Gastroesophageal sphincter (tissue), 4 donors: ENCODE data around the gene PLOD3. TPM values are rescaled to one million over a fixed set of nuclear protein-coding genes. Genes with fewer than 3 reads are reported as not detected.
A peak's percentile ranks its signal among the peaks of the same experiment; 100 is the strongest.

Experiments used
- ATAC-seq: fragments of 150-250 bp; one replicate; pipeline ENCODE4 v1.9.1; 2016; ENCODE audit warnings: mild to moderate bottlenecking, moderate library complexity
- H3K27ac ChIP-seq, 4 donors: fragments of 200-600 bp; sonication (generic) in 3 of 4; 1 replicate in 3 of 4; 2 replicates in 1 of 4; pipeline ENCODE4 v1.5.1; 2016 to 2019
- H3K27me3 ChIP-seq: fragments of 200-600 bp; sonication (generic); one replicate; pipeline ENCODE4 v1.5.1; 2019
- H3K36me3 ChIP-seq, 2 donors: fragments of 200-600 bp; sonication (generic); one replicate each; pipeline ENCODE4 v1.5.1; 2019; ENCODE audit warnings: control low read depth in 1 of 2
- H3K4me1 ChIP-seq, 3 donors: fragments of 200-600 bp; sonication (generic); 1 replicate in 2 of 3; 2 replicates in 1 of 3; pipeline ENCODE4 v1.5.1; 2016 to 2019; ENCODE audit warnings: control low read depth in 2 of 3
- H3K4me3 ChIP-seq, 2 donors: fragments of 200-600 bp; sonication (generic); one replicate each; pipeline ENCODE4 v1.5.1; 2019; ENCODE audit warnings: mild to moderate bottlenecking in 1 of 2, moderate library complexity in 1 of 2
- H3K9me3 ChIP-seq, 3 donors: fragments of 200-600 bp; sonication (generic); one replicate each; pipeline ENCODE4 v1.5.1; 2017 to 2019; ENCODE audit warnings: control low read depth in 2 of 3
- EP300 ChIP-seq: sonication (generic); formaldehyde crosslinking; IDR thresholded peaks from one replicate; pipeline ENCODE4 v1.6.1; 2017; ENCODE audit warnings: antibody characterized with exemption, mild to moderate bottlenecking
- POLR2A ChIP-seq, 2 donors: fragments of 450-650 bp; IDR thresholded peaks; one replicate each; pipeline ENCODE4 v1.6.1; 2017; ENCODE audit warnings: antibody characterized with exemption in 2 of 2, mild to moderate bottlenecking in 2 of 2, moderate library complexity in 1 of 2
- POLR2AphosphoS5 ChIP-seq: sonication (generic); formaldehyde crosslinking; IDR thresholded peaks from one replicate; pipeline ENCODE4 v1.6.1; 2017; ENCODE audit warnings: antibody characterized with exemption
- WGBS, 2 donors: methylation state at CpG; one replicate each; pipeline ENCODE4 v1.1.5; 2018; ENCODE audit warnings: low coverage in 1 of 2; 5-methylcytosine and 5-hydroxymethylcytosine counted together
- total RNA-seq, 4 donors: library from RNA; depleted of rRNA; stranded (reverse); fragments of >200 nt; gene quantifications; one replicate each; pipeline ENCODE4 v1.1.0, GENCODE V29; 2016
- TF ChIP-seq, protein P1 (sequence below), 4 experiments: fragments of 200-600 bp in 2 of 4; fragments of 450-650 bp in 2 of 4; sonication (generic) in 1 of 4; IDR thresholded peaks; one replicate each; pipeline ENCODE4 v1.5.1; 2017 to 2019; ENCODE audit warnings: antibody characterized with exemption in 4 of 4, mild to moderate bottlenecking in 2 of 4, moderate library complexity in 2 of 4

PLOD3 gene
- total RNA-seq, 4 donors from 2014 or later = 35.0 to 51.3 (median 43.6) TPM

DNA sequence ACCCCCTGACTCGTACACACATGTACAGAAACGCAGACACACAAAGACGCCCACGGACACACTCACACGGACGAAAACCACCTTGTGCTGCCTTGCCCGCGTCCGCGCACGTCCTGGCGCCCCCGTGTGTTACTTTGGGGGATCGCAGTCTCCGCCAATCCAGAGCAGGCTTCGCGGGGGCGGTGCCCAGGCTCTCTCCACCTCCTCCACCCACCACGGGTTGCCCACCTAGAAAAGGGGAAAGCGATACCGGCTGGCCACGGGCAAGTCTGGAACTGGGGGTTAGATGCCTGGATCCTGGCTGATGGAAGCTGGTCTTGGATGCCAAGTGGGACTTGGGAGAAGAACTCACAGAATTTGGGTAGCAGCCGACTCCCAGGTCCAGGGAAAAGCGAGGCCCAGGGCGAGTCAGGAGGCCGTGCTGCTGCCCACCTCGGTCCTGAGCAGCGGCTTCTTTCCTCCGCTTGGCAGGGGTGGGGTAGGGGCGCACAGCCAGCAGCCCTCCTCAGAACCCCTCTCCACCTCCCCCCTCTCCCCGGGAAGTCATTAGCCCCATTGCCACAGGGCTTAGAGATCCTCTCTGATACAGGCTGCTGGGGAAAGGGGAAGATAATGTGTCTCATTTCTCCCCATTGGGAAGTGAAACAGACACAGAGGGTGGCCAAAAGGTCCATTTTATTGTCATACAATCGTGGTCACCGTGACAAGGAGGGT, 47.4 kb downstream of the PLOD3 start:
- peaks cover 0 to 54% (median 26%) of the 10 kb centered on the region in 3 donors for H3K4me1 ChIP-seq
- no peak overlapping the region for H3K4me3 ChIP-seq
- 0 to 4% methylated on average over 2 to 5 of the region's 33 CpGs for WGBS, 2 donors
- H3K9me3 ChIP-seq = no peaks in the 10 kb centered on the region
- no peak overlapping the region for H3K27ac ChIP-seq
- ATAC-seq = peak; percentile 54
- no peaks in the 10 kb centered on the region for H3K36me3 ChIP-seq
- peaks cover 100% of the 10 kb centered on the region for H3K27me3 ChIP-seq
- TF ChIP-seq, protein P1, sequence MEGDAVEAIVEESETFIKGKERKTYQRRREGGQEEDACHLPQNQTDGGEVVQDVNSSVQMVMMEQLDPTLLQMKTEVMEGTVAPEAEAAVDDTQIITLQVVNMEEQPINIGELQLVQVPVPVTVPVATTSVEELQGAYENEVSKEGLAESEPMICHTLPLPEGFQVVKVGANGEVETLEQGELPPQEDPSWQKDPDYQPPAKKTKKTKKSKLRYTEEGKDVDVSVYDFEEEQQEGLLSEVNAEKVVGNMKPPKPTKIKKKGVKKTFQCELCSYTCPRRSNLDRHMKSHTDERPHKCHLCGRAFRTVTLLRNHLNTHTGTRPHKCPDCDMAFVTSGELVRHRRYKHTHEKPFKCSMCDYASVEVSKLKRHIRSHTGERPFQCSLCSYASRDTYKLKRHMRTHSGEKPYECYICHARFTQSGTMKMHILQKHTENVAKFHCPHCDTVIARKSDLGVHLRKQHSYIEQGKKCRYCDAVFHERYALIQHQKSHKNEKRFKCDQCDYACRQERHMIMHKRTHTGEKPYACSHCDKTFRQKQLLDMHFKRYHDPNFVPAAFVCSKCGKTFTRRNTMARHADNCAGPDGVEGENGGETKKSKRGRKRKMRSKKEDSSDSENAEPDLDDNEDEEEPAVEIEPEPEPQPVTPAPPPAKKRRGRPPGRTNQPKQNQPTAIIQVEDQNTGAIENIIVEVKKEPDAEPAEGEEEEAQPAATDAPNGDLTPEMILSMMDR (IDR thresholded peaks at IDR 0.05) = peak in 3 of 4 experiments; percentile 68 to 90 (median 74)
- TF ChIP-seq EP300 = no peak

DNA sequence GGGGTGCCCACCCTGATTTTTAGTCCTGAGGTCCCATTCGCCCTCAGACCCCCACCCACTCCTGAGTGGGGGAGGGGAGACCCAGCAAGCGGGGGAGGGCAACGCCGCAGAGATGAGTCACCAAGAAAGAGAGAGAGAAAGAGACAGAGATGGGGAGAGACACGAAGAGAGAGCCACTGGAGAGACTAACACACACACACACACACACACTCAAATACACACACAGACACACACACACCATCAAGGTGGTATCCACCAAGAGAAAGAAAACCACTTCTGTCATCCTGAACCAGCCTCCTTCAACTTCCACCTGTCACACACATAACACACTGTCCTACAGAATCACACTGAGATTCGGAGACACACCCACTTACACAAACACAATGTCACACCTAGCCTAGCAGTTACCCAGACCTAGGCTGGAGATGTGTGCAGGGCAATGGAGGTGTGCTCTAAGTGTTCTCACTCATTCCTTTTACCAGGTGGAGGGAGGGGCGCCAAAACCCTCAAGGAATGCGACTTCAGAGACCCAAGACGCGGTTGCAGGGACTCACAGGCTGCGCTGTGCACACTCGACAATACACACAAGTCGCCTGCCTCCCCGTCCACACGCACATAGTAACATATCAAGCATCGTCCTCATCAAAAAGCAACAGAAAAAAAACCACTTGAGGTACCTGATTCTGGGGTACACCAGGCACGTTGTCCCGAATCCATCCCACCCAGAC, 48.1 kb downstream of the PLOD3 start:
- ATAC-seq = no peak
- Histone ChIP-seq H3K4me3 (no peak overlapping the region), H3K27me3 (peaks cover 100% of the 10 kb centered on the region), H3K9me3 (no peaks in the 10 kb centered on the region), H3K36me3 (no peaks in the 10 kb centered on the region), H3K4me1 (peaks cover 0 to 61% (median 29%) of the 10 kb centered on the region in 3 donors), H3K27ac (no peak overlapping the region)
- no peak for TF ChIP-seq POLR2AphosphoS5
- TF ChIP-seq POLR2A (IDR thresholded peaks at IDR 0.05) = no peak
- no peak for TF ChIP-seq EP300
- TF ChIP-seq, protein P1 (IDR thresholded peaks at IDR 0.05) = no peak
- 0 to 5% methylated on average over 1 to 3 of the region's 18 CpGs for WGBS, 2 donors

DNA sequence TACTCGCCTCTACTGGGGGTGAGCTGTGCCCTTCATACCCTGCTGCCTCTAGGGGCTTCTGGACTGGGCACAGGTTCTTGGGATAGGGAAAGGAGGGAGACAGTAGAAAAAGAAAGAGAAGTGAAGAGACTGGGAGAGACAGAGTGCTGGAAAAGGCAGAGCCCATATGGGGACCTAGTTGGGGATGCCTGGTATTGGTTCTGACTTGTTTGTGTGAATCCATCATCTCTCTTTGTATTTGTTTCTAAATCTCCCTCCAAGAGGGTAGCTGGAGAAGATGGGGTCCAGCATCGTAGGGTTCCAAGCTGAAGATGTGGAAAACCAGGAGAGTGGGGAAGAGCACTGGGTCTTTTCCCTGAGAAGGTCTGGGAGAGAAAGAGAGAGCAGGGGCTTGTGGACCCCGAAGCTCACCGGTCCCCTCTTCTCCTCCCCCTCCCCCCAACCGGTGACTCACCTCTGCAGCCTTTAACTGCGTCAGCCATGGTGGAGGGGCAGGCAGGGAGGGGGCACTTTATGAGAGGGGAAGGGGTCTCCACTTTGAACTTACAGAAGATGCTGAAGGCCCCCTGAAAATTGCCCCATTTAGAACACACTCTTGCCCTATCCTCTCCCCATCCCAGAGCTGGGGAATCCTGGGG, 48.9 kb downstream of the PLOD3 start:
- Histone ChIP-seq H3K4me1 (peaks cover 0 to 63% (median 37%) of the 10 kb centered on the region in 3 donors), H3K9me3 (no peaks in the 10 kb centered on the region), H3K27me3 (peaks cover 100% of the 10 kb centered on the region), H3K36me3 (no peaks in the 10 kb centered on the region), H3K4me3 (no peak overlapping the region), H3K27ac (no peak overlapping the region)
- ATAC-seq = no peak
- TF ChIP-seq, protein P1 (IDR thresholded peaks at IDR 0.05) = no peak
- TF ChIP-seq EP300 (no peak), POLR2AphosphoS5 (no peak), POLR2A (IDR thresholded peaks at IDR 0.05) (no peak)
- 0% methylated on average over 2 to 3 of the region's 6 CpGs for WGBS, 2 donors

DNA sequence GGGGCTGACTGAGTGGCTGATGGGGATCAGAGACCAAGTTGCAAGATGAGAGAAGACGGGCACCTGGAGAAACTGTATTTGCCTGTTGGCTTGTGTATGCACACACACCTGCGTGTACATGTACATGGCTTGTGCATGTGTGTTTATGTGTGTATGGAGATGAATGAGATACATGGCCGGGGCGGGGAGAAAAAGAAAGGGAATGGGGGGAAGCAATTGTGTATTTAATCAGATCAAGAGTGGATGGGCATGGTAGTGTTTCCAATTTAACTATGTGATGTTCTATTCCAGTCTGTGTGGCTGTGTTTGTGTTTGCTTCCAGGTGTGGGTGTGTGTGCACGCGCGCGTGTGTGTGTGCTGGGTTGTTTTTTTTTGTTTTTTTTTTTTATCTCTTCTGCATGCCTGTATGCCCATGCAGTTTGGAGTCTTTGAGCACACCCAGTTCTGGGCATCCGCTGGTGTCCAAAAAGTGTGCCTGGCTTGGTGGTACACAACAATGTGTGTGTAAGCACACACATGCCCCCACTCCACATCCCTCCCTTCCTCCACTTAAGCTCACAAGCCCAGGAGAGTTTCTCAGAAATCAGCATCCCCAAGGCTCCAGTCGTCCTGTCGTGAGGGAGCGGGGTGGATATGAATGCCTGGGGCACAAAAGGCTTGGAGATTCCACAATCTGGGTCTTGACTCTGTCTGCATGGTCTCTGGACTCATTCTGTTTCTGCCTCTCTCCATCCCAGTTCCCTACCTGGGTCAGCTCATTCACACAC, 49.6 kb downstream of the PLOD3 start:
- TF ChIP-seq POLR2A (IDR thresholded peaks at IDR 0.05) (no peak), POLR2AphosphoS5 (no peak), EP300 (no peak)
- TF ChIP-seq, protein P1 (IDR thresholded peaks at IDR 0.05) = no peak
- Histone ChIP-seq H3K27me3 (peaks cover 100% of the 10 kb centered on the region), H3K4me3 (no peak overlapping the region), H3K4me1 (peaks cover 0 to 63% (median 37%) of the 10 kb centered on the region in 3 donors), H3K27ac (no peak overlapping the region), H3K36me3 (no peaks in the 10 kb centered on the region), H3K9me3 (no peaks in the 10 kb centered on the region)
- whole genome bisulfite sequencing, 2 donors = 0 to 2% methylated on average over 8 to 12 of the region's 12 CpGs
- no peak for ATAC-seq
